Tibial artery (tissue), 4 donors: Measurements from ENCODE around the gene SLC24A4.
A peak's percentile ranks its signal among the peaks of the same experiment; 100 is the strongest.

Experiments used
- DNase-seq, 2 donors: peaks; one replicate each; pipeline ENCODE4 v3.0.0-alpha.2; 2019
- H3K27ac ChIP-seq, 2 donors: fragments of 200-600 bp; sonication (generic) in 1 of 2; 1 replicate in 1 of 2; 2 replicates in 1 of 2; pipeline ENCODE4 v1.5.1; 2018 to 2019; ENCODE audit warnings: mild to moderate bottlenecking in 1 of 2
- H3K27me3 ChIP-seq, 2 donors: fragments of 200-600 bp; sonication (generic) in 1 of 2; one replicate each; pipeline versions ENCODE4 v1.5.1 to v1.6.0; 2016 to 2019
- H3K36me3 ChIP-seq, 3 donors: fragments of 200-600 bp; sonication (generic) in 2 of 3; one replicate each; pipeline ENCODE4 v1.5.1; 2016 to 2019; ENCODE audit warnings: mild to moderate bottlenecking in 2 of 3
- H3K4me1 ChIP-seq, 4 donors: fragments of 200-600 bp; sonication (generic) in 2 of 4; 1 replicate in 3 of 4; 2 replicates in 1 of 4; pipeline ENCODE4 v1.5.1; 2016 to 2019
- H3K4me3 ChIP-seq, 2 donors: fragments of 200-600 bp; sonication (generic) in 1 of 2; 1 replicate in 1 of 2; 2 replicates in 1 of 2; pipeline ENCODE4 v1.5.1; 2018 to 2019; ENCODE audit warnings: mild to moderate bottlenecking in 2 of 2
- H3K9me3 ChIP-seq, 3 donors: fragments of 200-600 bp; sonication (generic) in 1 of 3; one replicate each; pipeline ENCODE4 v1.5.1; 2016 to 2019
- CTCF ChIP-seq, 2 experiments: fragments of 200-600 bp in 1 of 2; fragments of 450-650 bp in 1 of 2; IDR thresholded peaks; one replicate each; pipeline ENCODE4 v1.5.1; 2017 to 2019; ENCODE audit warnings: antibody characterized with exemption in 2 of 2, mild to moderate bottlenecking in 1 of 2, moderate library complexity in 1 of 2
- intact Hi-C: fragments of 100-400 bp; cut with DNase I; formaldehyde crosslinking; loops from one replicate; pipeline ENCODE4 v1.15.0; 2023; ENCODE audit warnings: low total_unique reads

Gene SLC24A4

GRCh38 chr14:92404018-92404417 is 81.1 kb downstream of the SLC24A4 start:
- no peak for TF ChIP-seq CTCF (IDR thresholded peaks at IDR 0.05)
- no peak for DNase-seq
- intact Hi-C loops, result no loop called here
- Histone ChIP-seq H3K36me3 (no peaks in the 10 kb centered on the region), H3K9me3 (peaks cover 0 to 6% (median 0%) of the 10 kb centered on the region in 3 donors), H3K27me3 (no peaks in the 10 kb centered on the region), H3K4me1 (peaks cover 0 to 15% (median 8%) of the 10 kb centered on the region in 4 donors), H3K27ac (no peak overlapping the region), H3K4me3 (no peak overlapping the region)

- no peak for TF ChIP-seq CTCF (IDR thresholded peaks at IDR 0.05)
- Histone ChIP-seq H3K27me3 (no peaks in the 10 kb centered on the region), H3K36me3 (no peaks in the 10 kb centered on the region), H3K9me3 (peaks cover 0 to 6% (median 0%) of the 10 kb centered on the region in 3 donors), H3K4me3 (no peak overlapping the region), H3K4me1 (peaks cover 0 to 14% (median 9%) of the 10 kb centered on the region in 4 donors), H3K27ac (no peak overlapping the region)
- intact Hi-C loops, result no loop called here
- no peak for DNase-seq
Measured at GRCh38 chr14:92404421-92404820, 81.5 kb downstream of the SLC24A4 start.

GRCh38 chr14:92404938-92405337 is 82.0 kb downstream of the SLC24A4 start:
- intact Hi-C loops, result no loop called here
- H3K36me3 ChIP-seq, result no peaks in the 10 kb centered on the region
- H3K4me3 ChIP-seq, result no peak overlapping the region
- H3K4me1 ChIP-seq, result peaks cover 0 to 14% (median 9%) of the 10 kb centered on the region in 4 donors
- no peak for TF ChIP-seq CTCF (IDR thresholded peaks at IDR 0.05)
- no peak overlapping the region for H3K27ac ChIP-seq
- no peak for DNase-seq
- H3K27me3 ChIP-seq, result no peaks in the 10 kb centered on the region
- H3K9me3 ChIP-seq, result peaks cover 0 to 6% (median 0%) of the 10 kb centered on the region in 3 donors

GRCh38 chr14:92407410-92407809 is 84.4 kb downstream of the SLC24A4 start:
- H3K36me3 ChIP-seq, result no peaks in the 10 kb centered on the region
- H3K9me3 ChIP-seq, result peaks cover 0 to 6% (median 0%) of the 10 kb centered on the region in 3 donors
- DNase-seq, result no peak
- H3K27ac ChIP-seq, result no peak overlapping the region
- peaks cover 0 to 14% (median 9%) of the 10 kb centered on the region in 4 donors for H3K4me1 ChIP-seq
- TF ChIP-seq CTCF (IDR thresholded peaks at IDR 0.05), result no peak
- intact Hi-C loops, result no loop called here
- no peak overlapping the region for H3K4me3 ChIP-seq
- H3K27me3 ChIP-seq, result no peaks in the 10 kb centered on the region

GRCh38 chr14:92409043-92409442 is 86.1 kb downstream of the SLC24A4 start:
- no peaks in the 10 kb centered on the region for H3K36me3 ChIP-seq
- H3K27me3 ChIP-seq, result no peaks in the 10 kb centered on the region
- peaks cover 0 to 6% (median 0%) of the 10 kb centered on the region in 3 donors for H3K9me3 ChIP-seq
- no peak overlapping the region for H3K27ac ChIP-seq
- DNase-seq, result peak in 1 of 2 donors; percentile 26
- H3K4me1 ChIP-seq, result peaks cover 0 to 14% (median 9%) of the 10 kb centered on the region in 4 donors
- TF ChIP-seq CTCF (IDR thresholded peaks at IDR 0.05), result no peak
- no peak overlapping the region for H3K4me3 ChIP-seq
- intact Hi-C loops, result no loop called here

- no peaks in the 10 kb centered on the region for H3K36me3 ChIP-seq
- no peak overlapping the region for H3K4me3 ChIP-seq
- H3K4me1 ChIP-seq, result peaks cover 0 to 14% (median 9%) of the 10 kb centered on the region in 4 donors
- H3K9me3 ChIP-seq, result peaks cover 0 to 4% (median 0%) of the 10 kb centered on the region in 3 donors
- no peak overlapping the region for H3K27ac ChIP-seq
- H3K27me3 ChIP-seq, result no peaks in the 10 kb centered on the region
- intact Hi-C loops, result no loop called here
- no peak for DNase-seq
- TF ChIP-seq CTCF (IDR thresholded peaks at IDR 0.05), result no peak
Measured at GRCh38 chr14:92411135-92411534, 88.2 kb downstream of the SLC24A4 start.
